HEK293 (cell line): ENCODE results near the gene SCTR.

Experiments used
- CTCF ChIP-seq: fragments of 450-650 bp; formaldehyde crosslinking; IDR thresholded peaks from 2 replicates; pipeline ENCODE4 v1.5.1; 2016; ENCODE audit warnings: missing biosample characterization, missing genetic modification characterization
- ELK4 ChIP-seq: IDR thresholded peaks from 2 replicates; pipeline ENCODE4 v1.6.1; 2011; ENCODE audit warnings: mild to moderate bottlenecking, low read depth, low read length, borderline replicate concordance
- ZBTB1 ChIP-seq: fragments of 450-650 bp; formaldehyde crosslinking; IDR thresholded peaks from 2 replicates; pipeline ENCODE4 v1.5.1; 2016; ENCODE audit warnings: missing biosample characterization, missing genetic modification characterization
- ZBTB6 ChIP-seq: fragments of 450-650 bp; formaldehyde crosslinking; IDR thresholded peaks from 2 replicates; pipeline ENCODE4 v1.5.1; 2017; ENCODE audit warnings: missing biosample characterization, missing genetic modification characterization
- ZEB2 ChIP-seq: fragments of 450-650 bp; formaldehyde crosslinking; IDR thresholded peaks from 2 replicates; pipeline ENCODE4 v1.5.1; 2016; ENCODE audit warnings: missing biosample characterization, missing genetic modification characterization
- ZNF121 ChIP-seq: fragments of 450-650 bp; formaldehyde crosslinking; IDR thresholded peaks from 2 replicates; pipeline ENCODE4 v1.5.1; 2016; ENCODE audit warnings: missing biosample characterization, missing genetic modification characterization
- ZNF24 ChIP-seq: fragments of 450-650 bp; formaldehyde crosslinking; IDR thresholded peaks from 2 replicates; pipeline ENCODE4 v1.5.1; 2016; ENCODE audit warnings: missing biosample characterization, missing genetic modification characterization
- ZNF426 ChIP-seq: fragments of 450-650 bp; formaldehyde crosslinking; IDR thresholded peaks from 2 replicates; pipeline ENCODE4 v1.5.1; 2017; ENCODE audit warnings: missing biosample characterization, missing genetic modification characterization, mild to moderate bottlenecking, inconsistent platforms, moderate library complexity
- ZNF555 ChIP-seq: fragments of 450-650 bp; formaldehyde crosslinking; conservative IDR thresholded peaks from 2 replicates; pipeline ENCODE4 v1.5.1; 2017; ENCODE audit warnings: missing biosample characterization, mild to moderate bottlenecking, missing genetic modification characterization, inconsistent platforms
- ZNF704 ChIP-seq: fragments of 450-650 bp; formaldehyde crosslinking; IDR thresholded peaks from 2 replicates; pipeline ENCODE4 v1.5.1; 2016; ENCODE audit warnings: missing biosample characterization, missing genetic modification characterization
- ZNF843 ChIP-seq: fragments of 450-650 bp; formaldehyde crosslinking; IDR thresholded peaks from 2 replicates; pipeline ENCODE4 v1.5.1; 2016; ENCODE audit warnings: missing biosample characterization, missing genetic modification characterization

- TF ChIP-seq CTCF (tag by site-specific recombination) (no peak), ZNF704 (tag by site-specific recombination) (no peak), ZNF24 (no peak), ZEB2 (tag by site-specific recombination) (no peak), ZBTB1 (no peak), ZNF555 (tag by site-specific recombination) (no peak), ELK4 (no peak), ZNF426 (tag by site-specific recombination) (no peak), ZBTB6 (tag by site-specific recombination) (no peak), ZNF121 (tag by site-specific recombination) (no peak), ZNF843 (no peak)
These were observed 100.5 kb downstream of the SCTR start for GRCh38 chr2:119423811-119424210.
